Choroid plexus epithelial cell (primary cell): Measurements from ENCODE around the gene ZNF835.
"Not testable (repeated sequence)": the region's sequence is repeated elsewhere in the genome, so short reads cannot be mapped to it uniquely, and the experiment has no call there.

Experiments
- DNase-seq: peaks from one replicate; pipeline ENCODE4 v3.0.0-alpha.2; 2010; ENCODE audit warnings: low read depth
- H3K4me3 ChIP-seq: 2 replicates; pipeline ENCODE4 v1.5.1; 2011; ENCODE audit warnings: low read depth, mild to moderate bottlenecking, control low read depth, low read length, moderate library complexity
- CTCF ChIP-seq: conservative IDR thresholded peaks from 2 replicates; pipeline ENCODE4 v1.5.1; 2011; ENCODE audit warnings: low read depth, mild to moderate bottlenecking, control low read depth, inconsistent platforms, low read length, moderate library complexity

ZNF835 gene

GRCh38 chr19:56681702-56682101 lies 10.1 kb upstream of the ZNF835 start:
- DNase-seq: no peak
- no peak overlapping the region for H3K4me3 ChIP-seq
- no peak for TF ChIP-seq CTCF

GRCh38 chr19:56678205-56678604 lies 6.6 kb upstream of the ZNF835 start:
- DNase-seq: no peak
- no peak for TF ChIP-seq CTCF
- H3K4me3 ChIP-seq: no peak overlapping the region

GRCh38 chr19:56672610-56673009 lies 1.1 kb upstream of the ZNF835 start:
- DNase-seq, H3K4me3 ChIP-seq: not testable (repeated sequence)

GRCh38 chr19:56670961-56671612 lies 470 bp downstream of the ZNF835 start:
- DNase-seq: no peak
- no peak for TF ChIP-seq CTCF
- peak overlapping the region; percentile 13 for H3K4me3 ChIP-seq

GRCh38 chr19:56670401-56670960 lies 1.1 kb downstream of the ZNF835 start:
- H3K4me3 ChIP-seq: no peak overlapping the region
- DNase-seq: no peak
- TF ChIP-seq CTCF: no peak

GRCh38 chr19:56668676-56669075 lies 2.9 kb downstream of the ZNF835 start:
- no peak for DNase-seq
- H3K4me3 ChIP-seq: no peak overlapping the region
- TF ChIP-seq CTCF: no peak

GRCh38 chr19:56667311-56667870 lies 4.2 kb downstream of the ZNF835 start:
- no peak for TF ChIP-seq CTCF
- DNase-seq: no peak
- no peak overlapping the region for H3K4me3 ChIP-seq
